GM12874 (cell line): ENCODE results near the gene CCDC175.

Source experiments
- TF ChIP-seq, protein P1 (sequence below): IDR thresholded peaks from 2 replicates; pipeline ENCODE4 v1.5.1; 2011; ENCODE audit warnings: low read depth, mild to moderate bottlenecking, control low read depth, low read length, moderate library complexity; ENCODE audit not compliant: insufficient read depth

Gene CCDC175

DNA sequence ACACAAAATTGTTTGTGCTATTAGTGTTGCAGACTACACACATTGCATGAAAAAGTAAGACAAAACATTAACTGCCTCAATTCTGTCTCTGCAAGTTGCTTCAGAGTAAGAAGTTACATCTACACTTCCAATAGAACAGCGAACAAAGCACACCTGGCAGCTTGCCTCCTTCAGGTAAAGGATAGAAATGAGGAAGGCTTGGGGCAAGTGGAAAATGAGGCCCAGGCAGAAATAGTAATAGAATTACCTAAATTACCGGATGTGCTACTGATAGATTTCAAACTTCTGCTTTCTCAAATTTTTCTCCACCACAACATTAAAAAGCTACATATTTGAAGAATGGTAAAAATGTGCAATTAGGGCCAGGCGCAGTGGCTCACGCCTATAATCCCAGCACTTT, 37.7 kb downstream of the CCDC175 start:
- TF ChIP-seq, protein P1, sequence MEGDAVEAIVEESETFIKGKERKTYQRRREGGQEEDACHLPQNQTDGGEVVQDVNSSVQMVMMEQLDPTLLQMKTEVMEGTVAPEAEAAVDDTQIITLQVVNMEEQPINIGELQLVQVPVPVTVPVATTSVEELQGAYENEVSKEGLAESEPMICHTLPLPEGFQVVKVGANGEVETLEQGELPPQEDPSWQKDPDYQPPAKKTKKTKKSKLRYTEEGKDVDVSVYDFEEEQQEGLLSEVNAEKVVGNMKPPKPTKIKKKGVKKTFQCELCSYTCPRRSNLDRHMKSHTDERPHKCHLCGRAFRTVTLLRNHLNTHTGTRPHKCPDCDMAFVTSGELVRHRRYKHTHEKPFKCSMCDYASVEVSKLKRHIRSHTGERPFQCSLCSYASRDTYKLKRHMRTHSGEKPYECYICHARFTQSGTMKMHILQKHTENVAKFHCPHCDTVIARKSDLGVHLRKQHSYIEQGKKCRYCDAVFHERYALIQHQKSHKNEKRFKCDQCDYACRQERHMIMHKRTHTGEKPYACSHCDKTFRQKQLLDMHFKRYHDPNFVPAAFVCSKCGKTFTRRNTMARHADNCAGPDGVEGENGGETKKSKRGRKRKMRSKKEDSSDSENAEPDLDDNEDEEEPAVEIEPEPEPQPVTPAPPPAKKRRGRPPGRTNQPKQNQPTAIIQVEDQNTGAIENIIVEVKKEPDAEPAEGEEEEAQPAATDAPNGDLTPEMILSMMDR: no peak

DNA sequence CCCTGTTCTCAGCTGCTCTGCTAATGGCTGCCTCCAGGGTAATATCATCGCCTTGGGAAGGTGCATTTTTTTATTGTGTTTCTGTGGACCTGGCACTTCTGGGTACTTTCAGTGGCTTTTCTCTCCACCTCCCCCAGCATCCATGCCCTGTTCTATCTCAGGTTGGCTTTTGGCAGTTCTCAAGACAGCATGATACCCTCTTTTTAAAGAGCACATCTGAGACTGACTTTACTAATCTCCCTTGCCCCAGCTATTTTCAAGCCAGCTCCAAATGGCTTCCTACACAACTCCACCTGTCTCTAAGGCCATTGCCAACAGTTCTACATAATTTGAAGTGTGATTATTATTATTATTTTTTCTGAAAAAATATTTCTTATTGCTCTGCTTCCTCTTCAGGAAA, 39.1 kb downstream of the CCDC175 start:
- TF ChIP-seq, protein P1: no peak

DNA sequence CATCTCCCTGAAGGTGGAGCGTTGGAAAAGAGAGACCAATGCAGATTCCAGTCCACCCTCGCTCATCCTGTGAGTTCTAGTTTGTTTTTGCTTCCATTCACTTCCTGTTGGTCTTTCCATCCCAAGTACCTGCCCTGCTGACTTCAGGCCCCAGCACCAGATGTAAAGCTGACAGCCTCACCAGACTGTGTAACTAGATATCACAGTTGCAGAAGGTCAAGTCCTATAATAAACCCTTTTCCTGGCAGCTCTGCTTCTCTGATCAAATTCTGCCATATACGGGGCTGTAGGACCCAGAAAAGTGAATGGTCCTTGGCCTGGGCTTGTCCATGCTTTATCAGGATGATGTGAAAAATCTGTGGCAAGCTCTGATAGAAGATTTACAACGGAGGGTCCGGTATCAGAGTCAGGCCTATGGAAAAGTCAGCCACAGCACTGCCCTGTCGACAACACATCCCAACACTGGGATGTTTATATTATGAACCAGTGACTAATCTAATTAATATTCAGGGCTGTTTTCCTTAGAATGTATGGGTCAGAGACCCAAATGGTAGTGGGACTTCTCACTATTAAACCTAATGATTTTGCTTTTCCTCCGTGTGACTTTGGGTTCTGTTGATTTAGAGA, 42.1 kb downstream of the CCDC175 start:
- TF ChIP-seq, protein P1: no peak

DNA sequence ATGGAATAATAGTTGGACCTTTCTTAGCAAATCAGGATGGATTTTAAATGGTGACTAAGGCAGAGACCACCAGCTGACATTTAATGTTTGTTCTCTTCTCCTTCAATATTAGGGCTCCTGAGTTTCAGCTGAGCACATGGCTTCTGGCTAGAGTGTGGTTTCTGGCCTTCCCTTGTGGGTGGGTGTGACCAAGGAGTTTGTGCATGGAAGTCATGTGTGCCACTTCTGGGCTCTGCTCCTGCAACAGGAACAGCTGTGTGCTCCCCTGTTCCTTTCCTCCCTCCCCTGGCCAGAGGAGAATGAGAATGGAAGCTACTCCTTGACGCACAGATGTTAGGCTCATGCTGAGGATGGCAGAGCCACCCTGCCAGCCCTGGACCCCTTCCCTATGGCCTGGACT, 44.2 kb downstream of the CCDC175 start:
- TF ChIP-seq, protein P1: no peak

DNA sequence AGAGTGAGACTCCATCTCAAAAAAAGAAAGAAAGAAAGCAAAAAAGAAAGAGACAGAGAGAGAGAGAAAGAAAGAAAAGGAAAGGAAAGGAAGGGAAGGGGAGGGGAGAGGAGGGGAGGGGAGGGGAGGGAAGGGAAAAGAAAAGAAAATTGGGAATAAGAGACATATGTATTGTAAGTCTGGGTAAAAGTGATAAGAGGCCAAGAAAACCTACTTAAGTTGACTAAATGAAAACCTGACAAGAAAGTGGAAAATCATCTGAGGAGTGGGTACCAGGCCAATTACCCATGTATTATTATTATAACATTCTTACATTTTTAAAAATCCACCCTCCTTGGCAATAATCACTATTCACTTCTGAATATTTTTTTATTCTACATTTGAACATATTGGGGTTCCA, 46.3 kb downstream of the CCDC175 start:
- TF ChIP-seq, protein P1: no peak

DNA sequence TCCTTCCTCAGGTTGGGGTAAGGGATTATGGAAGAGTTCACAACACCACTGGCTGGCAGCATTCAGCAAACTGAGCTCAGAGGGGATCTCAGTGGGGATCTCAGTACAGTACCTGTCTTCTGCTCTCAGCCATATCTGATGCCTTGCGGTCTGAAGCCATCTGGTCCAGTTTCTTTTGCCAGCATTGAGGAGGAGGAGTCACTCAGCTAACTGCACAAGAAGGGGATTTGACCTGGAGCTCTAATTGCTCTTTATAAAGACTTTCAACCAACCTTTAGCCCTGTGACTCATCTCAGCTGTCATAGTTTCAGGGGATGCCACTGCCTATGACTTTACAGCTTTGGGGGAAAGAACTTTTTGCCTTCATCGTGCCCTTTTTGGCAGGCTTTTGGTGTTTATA, 47.4 kb downstream of the CCDC175 start:
- TF ChIP-seq, protein P1: no peak

DNA sequence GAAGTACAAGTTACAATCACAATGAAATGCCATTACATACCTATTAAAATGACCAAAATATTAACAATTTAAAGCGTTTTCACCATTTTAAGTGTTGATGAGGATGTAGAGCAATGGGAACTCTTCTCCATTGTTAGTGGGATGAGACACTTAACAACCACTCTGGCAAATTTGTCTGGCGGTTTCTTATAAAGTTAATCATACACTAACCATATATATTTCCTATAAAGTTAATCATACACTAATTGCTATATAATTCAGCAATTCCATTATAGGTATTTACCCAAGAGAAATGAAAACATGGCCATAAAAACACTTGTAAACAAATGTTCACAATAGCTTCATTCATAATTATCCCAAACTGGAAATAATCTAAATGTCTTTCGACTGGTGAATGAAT, 56.4 kb downstream of the CCDC175 start:
- TF ChIP-seq, protein P1: no peak
